Putamen (tissue), 1 donor: ENCODE measurements around the gene TNS1.

Experiments
- DNase-seq: peaks from one replicate; pipeline ENCODE4 v3.0.0-alpha.2; 2016; ENCODE audit warnings: low spot score

Gene TNS1

DNA sequence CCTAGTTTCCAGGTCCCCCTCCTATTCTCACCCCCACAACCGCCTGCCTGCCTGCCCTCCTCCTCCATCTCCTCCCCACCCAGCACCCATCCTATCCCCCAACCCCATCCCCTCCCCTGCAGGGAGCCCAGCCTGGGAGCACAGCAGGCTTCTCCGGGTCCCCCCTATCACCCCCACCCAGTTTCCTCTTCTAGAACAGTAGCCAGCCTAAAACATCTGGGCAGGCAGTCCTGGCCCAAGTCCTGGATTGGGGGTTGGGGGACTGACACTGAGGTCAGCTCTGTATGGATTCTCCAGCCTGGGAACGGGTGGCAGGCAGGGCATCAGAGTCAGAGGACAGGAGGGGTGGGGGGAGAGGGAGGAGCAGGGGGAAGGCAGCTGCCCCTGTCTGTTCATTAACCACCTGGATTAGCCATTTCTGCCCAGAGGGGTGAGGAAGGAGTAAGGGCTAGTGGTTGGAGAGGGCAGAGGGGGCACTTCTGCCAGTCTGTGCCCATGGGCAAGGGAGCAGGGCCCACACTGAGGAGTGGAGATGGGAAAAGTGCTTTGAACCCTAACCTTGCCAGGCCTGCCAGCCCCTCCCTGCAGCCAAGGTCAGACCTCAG lies 60.0 kb downstream of the TNS1 start:
- peak; percentile 74 for DNase-seq

DNA sequence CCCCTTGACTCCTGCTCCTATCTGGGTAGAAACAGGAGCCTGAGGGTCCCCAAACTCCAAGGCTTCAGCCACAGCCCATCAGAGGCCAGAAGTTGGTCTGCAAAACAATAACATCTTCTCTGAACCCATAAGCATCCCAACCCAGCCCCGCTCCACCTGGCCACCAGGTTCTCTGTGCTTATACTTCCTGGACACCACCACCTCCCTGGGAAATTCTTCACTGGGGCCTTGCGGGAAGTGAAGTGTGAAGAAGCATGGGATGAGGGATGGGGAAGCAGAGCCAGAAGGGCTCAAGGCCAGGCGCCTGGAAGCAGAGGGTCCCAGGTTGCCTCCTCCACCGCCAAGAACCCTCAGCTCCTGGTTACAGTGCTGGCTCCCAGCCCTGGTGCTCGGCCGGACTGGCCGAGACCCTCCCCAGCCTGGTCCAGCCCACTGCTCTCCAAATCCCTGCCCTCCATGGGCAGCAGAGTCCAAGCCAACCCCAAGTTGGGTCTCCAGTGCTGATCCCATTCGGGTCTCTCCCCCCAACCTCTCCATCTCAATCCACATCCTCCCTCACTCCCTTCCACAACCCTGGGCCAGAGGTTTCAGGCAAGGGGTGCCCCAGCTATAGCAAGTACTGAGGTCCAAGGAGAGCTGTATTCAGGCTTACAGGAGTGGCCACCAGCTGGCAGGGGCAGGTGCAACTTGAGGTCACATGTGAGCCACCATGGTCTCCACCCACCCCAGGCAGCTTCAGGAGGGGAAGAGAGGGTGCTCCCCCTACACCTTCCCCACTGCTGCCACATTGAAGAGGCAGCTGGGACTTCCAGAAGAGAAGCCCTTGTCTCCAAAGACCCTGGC lies 60.7 kb downstream of the TNS1 start:
- DNase-seq, result no peak

DNA sequence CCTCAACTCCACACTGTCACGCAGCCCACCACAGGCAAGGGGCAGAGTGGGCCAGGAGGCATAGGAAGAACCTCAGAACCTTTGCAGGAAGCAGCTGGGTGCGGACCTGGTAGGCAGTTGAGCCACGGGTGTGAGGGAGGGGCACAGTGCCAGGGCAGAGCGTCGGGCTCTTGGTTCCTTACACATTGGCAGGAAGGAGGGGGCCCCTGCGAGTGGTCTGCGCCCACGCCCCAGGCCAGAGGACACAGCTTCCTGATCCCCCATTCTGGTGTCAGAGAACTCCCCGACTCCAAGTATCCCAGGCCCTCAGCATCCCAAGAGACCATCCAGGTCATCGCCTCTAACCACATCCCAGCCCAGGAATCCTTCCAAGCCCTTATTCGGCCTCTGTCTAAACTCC lies 61.5 kb downstream of the TNS1 start:
- DNase-seq, result no peak

DNA sequence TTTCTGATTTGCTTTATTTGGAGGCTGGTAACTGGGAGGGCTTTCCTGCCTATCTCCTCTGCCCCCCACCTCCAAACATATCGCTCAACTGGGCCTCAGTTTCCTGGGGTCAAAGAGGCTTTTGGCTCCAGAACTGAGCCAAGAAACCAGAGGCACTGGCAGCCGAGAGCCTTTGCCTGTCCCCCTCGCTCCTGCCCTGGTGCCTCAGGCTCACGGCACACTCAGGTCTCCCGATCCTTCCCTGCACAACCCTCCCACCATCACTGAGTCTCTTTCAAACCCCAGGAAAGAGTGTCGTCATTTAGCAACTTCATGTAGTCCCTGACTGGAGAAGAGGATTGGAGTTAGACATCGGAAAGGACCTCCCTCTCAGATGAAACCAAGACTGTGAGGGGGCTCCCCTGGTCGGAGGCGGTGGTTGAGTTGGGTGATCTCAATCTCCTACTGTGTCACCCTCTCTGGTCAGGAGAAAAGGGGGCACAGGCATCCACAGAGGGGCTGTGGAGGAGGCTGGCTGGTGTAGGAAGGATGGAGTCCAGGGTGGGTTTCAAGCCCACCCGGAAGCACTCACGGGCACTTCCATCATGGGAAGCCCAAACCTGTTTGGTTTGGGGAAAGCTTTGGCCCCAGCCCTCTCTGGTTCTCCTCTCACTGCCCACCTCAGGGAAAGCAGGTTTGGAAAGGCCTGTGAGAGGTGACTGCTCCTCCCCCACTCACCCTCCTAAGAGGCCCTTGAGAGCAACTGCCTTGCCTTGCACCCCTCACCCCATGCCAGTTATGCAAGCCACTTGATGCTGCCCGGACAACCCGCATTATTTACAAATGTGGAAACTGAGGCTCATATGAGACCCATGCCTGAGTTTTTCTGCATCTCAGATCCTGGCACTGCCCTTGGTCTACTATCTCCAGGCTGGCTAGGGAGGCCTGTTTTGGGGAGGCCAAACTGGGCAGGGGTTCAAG lies 62.3 kb downstream of the TNS1 start:
- DNase-seq, result no peak

DNA sequence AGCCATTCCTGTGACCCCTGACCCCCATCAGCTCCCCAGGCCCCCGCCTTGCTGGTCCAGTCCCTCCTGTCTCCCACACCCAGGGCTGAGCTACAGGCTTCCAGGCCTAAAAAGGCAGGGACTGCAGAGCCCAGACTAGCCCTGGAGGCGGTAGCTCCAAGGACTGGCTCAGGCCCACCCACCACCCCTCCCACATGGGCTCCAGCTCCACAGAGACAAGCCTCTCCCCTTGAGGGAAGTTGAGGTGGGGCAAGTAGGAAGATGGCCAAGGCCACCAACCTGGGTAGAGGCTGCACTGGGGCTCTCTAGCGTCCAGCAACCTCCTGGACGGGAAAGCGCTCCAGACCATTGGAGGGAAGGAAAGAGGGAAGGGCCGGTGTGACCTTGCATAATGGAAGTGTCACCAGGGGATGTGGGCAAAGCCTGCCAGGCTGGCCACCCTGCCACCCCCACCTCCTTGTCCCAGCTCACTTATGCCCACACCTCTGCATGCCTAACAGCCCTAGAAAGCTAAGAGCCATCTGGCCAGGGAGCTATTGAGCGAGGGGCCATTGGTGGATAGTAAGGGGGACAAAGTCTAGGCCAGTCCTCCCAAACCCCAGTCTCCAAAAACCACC lies 63.1 kb downstream of the TNS1 start:
- no peak for DNase-seq

DNA sequence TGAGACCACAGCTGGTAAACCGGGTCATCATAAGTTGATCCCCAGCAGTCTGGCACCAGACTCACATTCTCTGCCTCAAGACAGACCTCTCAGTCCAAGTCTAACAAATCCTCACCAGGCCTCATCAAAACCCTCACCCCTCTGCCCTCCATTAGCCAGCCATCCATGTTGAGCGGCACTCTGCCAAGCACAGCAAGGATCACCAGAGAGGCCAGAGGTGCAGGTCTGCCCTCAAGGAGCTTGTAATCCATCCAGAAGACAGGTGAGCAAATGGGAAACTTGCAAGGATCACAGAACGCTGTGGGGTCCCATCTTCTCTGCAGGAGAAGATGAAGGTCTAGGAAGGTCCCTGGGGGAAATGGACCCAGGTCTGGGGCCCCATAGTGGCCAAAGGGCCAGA lies 63.6 kb downstream of the TNS1 start:
- no peak for DNase-seq

DNA sequence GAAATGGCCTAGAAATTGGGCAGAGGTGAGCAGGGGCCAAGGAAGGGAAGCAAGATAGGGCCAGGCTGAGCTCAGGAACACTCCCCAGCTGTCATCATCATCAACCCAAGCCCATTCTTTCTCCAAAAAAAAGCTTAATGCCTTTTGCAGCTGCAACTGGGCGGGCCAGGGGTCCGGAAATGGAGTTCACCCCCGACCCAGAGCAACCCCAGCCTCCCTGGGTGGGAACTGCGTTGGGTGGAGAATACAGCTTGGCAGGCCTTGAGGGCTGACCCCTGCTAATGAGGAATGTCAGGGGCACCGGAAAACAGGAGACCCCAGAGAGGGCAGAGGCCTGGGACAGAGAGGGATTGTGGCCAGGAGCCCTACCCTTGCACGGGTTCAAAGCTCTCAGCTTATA lies 64.8 kb downstream of the TNS1 start:
- no peak for DNase-seq

DNA sequence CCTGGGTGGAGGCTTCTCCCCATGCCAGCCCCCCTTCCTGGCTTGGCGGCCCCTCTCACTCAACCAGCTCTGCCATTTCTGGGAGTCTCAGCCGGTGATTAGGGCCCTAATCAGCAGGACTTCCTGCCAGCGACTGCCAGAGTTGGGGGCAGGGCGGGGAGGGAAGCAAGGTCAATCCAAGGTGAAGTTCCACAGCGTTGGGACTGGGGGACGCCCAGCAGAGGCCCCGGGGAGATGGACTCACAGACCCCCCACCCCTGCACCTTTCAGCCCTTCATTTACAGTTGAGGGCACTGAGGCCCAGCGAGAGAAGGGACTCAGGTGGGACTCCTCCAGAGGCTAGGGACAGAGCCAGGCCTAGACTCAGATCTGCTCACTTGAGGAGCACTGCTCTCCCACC lies 65.3 kb downstream of the TNS1 start:
- DNase-seq, result no peak

DNA sequence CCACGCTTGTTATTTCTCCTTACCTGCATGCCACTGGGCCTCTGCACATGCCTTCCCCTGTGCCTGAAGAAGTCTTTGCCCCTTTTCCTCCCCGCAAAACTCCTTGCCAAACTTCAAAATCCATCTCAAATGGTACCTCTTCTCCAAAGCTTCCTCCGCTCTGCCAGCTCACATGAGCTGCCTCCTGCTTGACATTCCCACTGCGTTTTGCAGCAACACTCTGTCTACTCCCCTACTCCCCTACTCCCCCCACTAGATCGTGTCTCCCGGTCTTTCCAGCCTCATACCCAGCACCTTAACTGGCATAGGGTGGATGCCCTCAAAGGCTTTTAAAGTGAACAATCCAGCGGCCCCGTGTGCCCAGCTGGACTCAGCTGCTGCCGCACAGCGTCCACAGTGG lies 65.8 kb downstream of the TNS1 start:
- DNase-seq, result no peak

DNA sequence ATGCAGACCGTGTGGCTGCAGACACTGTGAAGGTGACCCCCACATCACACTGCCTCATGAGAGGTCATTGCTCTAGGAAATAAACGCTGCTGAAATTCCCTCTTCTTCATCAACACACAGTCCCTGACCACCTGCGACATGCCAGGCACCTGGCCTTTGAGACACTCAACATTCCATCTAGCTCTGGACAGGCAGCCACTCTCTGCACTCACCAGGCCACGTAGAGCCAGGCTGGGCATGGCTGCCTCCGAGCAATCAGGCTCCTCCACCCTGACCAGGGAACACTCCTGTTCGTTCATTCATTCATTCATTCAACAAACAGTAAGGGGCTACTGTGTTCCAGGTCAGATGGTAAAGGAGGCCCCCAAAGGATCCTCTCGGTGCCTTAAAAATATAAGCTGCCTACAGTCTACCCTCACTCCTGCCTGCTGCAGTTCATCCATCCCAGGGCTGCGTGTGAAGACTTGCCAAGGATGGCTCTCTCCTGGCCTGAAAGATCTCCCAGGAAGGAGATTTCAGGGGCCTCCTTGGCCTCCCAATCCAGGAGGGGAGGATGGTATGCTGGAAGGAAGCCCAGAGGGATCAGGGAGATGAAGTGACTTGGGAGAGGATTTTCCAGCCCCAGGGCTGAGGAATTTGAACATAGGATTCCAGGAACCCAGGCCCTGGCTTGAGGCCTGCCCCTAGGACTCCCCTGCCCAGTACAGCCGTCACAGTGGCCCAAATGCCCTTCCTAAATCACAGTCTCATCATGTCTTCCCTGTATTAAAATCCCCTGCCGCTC lies 66.7 kb downstream of the TNS1 start:
- DNase-seq, result no peak

DNA sequence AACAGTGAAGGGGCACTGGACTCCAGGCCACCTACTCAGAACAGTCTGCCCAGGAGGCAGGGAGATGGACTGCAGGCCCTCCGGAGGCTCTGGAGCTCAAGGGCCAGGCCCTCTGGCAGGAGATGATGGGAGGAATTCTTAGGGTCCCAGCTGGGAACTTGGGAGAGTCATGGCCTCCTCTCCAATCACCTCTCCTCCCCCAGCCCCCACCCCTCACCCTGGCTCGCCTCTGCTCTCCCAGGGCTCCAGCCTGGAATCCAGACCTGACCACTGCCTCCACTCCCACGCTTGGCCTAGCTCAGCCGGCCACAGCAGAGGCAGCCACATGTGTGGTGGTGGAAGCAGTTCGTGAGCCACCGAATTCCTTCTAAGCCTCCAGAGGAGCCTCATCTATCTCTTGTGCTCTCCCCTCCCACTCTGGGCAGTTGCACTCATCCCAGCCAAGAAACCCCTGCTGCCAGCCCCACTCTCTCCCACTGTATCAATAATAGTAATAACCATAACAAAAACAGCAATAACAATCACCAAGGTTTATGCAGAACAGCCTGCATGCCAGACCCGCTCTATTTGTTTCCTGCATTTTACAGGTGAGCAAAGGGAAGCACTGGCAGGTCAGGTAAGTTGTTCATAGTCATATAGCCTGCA lies 67.4 kb downstream of the TNS1 start:
- DNase-seq, result no peak

DNA sequence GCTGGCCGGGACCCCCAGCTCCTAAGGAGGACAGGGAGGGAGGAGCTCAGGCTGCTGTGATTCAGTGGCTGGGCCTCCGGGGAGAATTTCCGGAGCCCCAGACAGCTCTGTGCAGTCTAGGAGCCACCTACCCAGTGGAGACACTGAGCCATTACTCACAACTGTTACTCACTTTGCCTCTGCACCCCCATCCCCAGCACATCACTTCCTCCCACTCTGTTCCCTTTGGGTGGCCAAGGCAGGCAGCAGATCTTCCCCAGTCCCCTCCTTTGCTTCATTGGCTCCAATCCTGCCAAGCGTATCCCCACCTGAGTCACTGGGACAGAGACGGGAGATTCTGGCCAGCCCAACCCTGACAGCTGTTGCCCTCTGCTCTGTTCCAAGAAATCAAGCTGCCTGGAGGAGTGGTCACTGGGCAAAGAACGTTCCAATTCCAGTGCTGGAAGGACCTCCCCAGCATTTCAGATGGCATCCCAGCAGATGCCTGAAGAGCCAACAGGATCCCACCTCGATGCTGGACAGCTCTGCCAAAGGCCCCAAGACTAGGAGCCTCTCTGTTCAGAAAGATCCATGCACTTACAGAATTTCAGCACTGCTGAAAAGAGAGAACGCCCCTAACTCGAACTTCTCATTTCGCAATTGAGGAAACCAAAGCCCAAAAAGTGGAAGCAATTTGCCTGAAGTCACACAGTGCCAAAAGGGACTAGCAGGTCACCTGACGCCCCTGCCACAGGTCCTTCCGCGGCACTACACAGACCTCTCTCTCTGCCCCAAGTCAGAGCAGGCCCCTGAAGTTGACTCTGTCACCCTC lies 68.3 kb downstream of the TNS1 start:
- no peak for DNase-seq

DNA sequence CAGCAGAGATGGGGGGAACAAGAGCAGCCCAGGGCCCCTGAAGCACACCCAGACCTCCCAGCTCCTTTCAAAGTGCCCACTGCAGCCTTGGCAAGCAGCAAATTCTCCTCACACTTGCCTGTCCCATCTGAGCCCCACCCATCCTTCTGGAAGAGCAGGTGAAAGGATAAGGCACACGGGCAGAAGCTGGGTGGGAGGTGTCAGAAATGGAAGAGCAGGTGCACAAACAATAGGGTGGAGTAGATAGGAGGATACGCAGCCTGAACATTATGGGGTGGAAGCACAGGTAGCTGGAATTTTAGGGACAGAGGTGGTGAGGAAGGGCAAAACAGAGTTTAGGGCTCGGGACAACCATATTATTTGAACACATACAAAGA lies 69.2 kb downstream of the TNS1 start:
- DNase-seq, result no peak

DNA sequence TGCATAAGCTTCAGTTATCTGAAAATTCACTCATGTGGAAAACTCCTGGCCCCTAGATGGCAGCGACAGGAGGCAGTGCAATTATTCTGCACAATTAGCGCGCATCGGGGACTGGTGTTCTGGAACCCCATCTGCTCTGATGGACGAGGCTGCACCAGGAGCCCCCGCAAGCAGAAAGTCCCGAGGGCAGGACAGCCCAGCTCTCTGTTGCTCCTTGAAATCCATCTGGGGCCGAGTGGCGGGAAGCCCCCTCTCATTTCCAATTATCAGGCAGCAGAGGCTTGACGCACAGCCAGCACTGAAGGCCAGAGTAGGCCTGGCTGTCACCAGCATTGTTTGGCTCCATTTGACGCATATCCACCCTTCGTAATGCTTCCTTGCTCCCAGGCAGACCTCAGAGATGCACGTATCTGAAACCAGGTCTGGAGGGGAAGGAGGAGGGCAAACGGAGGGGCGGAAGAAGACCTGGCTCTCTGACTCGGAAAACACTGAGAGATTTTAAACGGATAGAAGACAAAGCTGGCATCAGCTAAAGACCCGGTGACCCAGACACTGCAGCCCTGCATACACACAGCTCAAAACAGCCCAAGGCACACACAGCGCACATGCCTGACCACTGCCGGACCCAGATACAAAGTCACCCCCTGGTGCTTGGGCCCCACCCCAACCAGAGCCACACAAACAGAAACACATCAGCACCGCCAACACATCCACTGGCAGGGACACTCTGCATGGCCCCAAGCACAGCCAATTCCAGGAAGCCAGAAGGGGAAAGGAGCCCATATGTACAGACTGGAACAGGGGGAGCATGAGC lies 69.8 kb downstream of the TNS1 start:
- DNase-seq, result no peak

DNA sequence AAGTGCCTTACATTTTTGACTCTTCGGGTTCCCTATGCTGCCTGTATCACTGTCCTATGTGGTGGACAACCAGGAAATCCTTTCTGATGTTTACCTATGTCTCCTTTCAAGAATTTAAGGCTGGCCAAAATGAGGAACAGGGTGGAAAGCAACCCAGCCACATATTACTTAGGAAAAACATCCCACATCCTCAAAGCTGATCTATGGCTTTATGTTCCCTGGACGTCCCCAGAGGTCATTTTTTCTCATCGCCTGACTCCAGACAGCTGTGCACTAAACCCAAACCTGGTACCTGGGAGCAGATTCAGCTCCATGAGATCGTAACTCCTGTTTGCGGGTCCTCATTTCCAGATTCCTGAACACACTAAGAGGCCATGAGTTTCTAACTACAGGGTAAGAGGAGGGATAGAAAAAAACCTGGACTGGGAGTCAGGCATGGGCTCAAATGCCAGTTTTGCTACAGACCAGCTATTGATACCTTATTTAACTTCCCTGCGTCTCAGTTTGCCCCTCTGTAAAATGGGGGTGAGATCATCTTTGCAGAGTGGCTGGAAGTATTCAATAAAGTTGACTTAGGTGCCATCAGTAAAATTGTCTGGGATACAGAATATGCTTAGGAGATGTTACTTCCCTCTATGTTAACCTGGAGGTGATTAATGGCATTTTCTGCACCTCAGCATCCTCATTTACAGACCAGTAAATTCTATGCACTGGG lies 70.8 kb downstream of the TNS1 start:
- no peak for DNase-seq

DNA sequence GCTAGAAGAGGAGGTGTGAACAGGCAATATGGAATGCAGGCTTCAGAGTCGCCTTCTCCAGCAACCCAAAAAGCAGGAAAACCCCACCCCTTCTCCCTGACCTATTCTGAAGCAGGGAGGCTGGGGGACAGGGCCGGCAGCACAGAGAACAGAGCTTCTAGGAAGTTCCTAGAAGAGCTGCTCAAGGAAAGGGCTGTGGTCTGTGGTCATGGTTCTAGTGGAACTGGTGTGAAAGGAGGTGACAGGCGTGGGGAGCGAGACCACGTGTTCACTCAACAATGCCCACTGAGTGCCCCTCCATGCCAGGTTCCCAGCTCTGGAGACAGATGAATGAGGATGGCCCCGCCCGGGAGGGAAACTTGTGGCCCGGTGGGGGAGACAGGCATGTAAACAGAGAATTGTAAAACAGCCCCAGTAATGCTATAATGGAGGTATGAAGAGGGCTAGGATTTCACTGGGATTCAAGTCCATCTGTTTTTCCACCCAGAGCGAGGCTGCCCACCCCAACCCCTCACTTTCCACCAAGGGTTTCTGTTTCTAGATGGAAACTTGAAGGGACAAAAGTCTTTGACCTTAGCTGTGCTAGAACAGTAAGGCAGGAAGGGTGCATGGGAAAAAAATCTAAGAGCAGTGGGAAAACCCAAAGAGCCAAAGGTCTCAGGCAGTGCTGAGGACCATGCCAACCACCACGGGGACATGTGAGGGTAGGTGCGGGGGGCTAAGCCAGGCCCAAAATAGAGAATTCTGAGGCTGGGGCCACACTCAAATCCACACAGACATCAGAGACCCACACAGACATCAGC lies 71.8 kb downstream of the TNS1 start:
- DNase-seq, result no peak
